ENCODE results near the gene AP2A2.

Gene AP2A2

GRCh38 chr11:976431-977160, 50.9 kb downstream of the AP2A2 start:
- DNase-seq = no peak

GRCh38 chr11:977830-978720, 52.4 kb downstream of the AP2A2 start:
- no peak for DNase-seq

GRCh38 chr11:978781-979180, 53.1 kb downstream of the AP2A2 start:
- DNase-seq = no peak

GRCh38 chr11:980438-981357, 55.0 kb downstream of the AP2A2 start:
- no peak for DNase-seq

- no peak for DNase-seq
Observed at GRCh38 chr11:981764-982163, 56.1 kb downstream of the AP2A2 start.

GRCh38 chr11:984546-984945, 58.9 kb downstream of the AP2A2 start:
- DNase-seq = no peak

GRCh38 chr11:985406-985805, 59.7 kb downstream of the AP2A2 start:
- no peak for DNase-seq

GRCh38 chr11:985848-986247, 60.2 kb downstream of the AP2A2 start:
- no peak for DNase-seq

GRCh38 chr11:986270-986951, 60.7 kb downstream of the AP2A2 start:
- no peak for DNase-seq

- no peak for DNase-seq
Observed at GRCh38 chr11:986952-987305, 61.3 kb downstream of the AP2A2 start.

GRCh38 chr11:987671-988070, 62.0 kb downstream of the AP2A2 start:
- DNase-seq = no peak

- no peak for DNase-seq
Observed at GRCh38 chr11:990101-990500, 64.4 kb downstream of the AP2A2 start.

GRCh38 chr11:991034-991433, 65.4 kb downstream of the AP2A2 start:
- no peak for DNase-seq

GRCh38 chr11:991711-992307, 66.1 kb downstream of the AP2A2 start:
- DNase-seq = no peak

- no peak for DNase-seq
Observed at GRCh38 chr11:992577-992976, 66.9 kb downstream of the AP2A2 start.

GRCh38 chr11:993632-994167, 68.0 kb downstream of the AP2A2 start:
- DNase-seq = no peak

- no peak for DNase-seq
Observed at GRCh38 chr11:995044-995751, 69.5 kb downstream of the AP2A2 start.

GRCh38 chr11:995752-996420, 70.2 kb downstream of the AP2A2 start:
- no peak for DNase-seq

- DNase-seq = no peak
Observed at GRCh38 chr11:996681-997080, 71.0 kb downstream of the AP2A2 start.

GRCh38 chr11:997907-998306, 72.2 kb downstream of the AP2A2 start:
- DNase-seq = no peak

GRCh38 chr11:999009-999408, 73.3 kb downstream of the AP2A2 start:
- no peak for DNase-seq
